DND-41 (cell line): ENCODE measurements around the gene KCTD11.

ENCODE experiments used
- EZH2 ChIP-seq: IDR thresholded peaks from 3 replicates; pipeline ENCODE4 v1.6.1; 2012; ENCODE audit warnings: borderline replicate concordance, low read depth, mild to moderate bottlenecking, moderate library complexity, low read length, inconsistent platforms; ENCODE audit not compliant: severe bottlenecking
- TF ChIP-seq, protein P1 (sequence below): IDR thresholded peaks from 2 replicates; pipeline ENCODE4 v1.5.1; 2012; ENCODE audit warnings: borderline replicate concordance, low read length, moderate library complexity, mild to moderate bottlenecking; ENCODE audit not compliant: poor library complexity, severe bottlenecking; ENCODE audit errors: extremely low read depth

DNA sequence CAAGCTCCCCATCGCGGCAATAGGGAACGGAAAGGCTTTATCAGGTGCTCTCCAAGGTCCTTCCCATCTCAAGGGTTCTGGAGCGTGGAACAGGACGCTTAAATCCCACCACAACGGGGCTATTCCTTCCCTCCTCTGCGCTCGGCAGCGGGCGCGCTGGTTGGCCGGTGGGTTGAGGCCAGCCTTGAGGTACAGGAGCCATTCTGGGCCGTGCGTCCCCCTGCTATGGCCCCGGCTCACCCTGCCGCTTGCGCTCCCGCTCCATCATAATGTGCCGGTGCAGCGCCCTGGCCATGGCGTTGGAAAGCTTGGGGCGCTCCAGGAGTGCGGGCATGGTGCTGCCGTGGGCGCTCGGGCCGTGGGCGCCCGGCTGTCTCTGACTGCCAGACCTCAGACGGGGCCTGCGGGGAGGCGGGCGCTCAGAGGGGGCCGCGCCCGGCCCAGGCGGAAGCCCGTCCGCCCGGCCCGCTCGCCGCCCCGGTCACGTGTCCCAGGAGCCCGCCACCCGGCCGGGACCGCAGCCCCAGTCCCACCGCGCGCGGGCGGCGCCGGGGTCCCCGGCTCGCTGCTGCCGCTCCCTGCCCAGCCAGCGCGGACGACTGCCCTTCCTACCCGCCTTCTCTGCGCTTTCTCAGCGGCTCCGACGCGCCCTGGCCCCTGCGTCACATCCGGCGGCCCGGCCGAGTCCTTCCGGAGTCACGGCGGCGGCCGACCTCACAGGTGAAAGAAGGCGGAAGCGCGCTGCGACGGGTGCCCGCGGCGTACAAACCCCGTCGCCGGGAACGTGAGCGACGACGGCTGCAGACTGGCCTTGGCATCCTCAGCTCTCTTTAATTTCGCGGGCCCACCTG lies 37.0 kb upstream of the KCTD11 start, which contains the start of gene GPS2:
- TF ChIP-seq EZH2 = no peak
- TF ChIP-seq, protein P1, sequence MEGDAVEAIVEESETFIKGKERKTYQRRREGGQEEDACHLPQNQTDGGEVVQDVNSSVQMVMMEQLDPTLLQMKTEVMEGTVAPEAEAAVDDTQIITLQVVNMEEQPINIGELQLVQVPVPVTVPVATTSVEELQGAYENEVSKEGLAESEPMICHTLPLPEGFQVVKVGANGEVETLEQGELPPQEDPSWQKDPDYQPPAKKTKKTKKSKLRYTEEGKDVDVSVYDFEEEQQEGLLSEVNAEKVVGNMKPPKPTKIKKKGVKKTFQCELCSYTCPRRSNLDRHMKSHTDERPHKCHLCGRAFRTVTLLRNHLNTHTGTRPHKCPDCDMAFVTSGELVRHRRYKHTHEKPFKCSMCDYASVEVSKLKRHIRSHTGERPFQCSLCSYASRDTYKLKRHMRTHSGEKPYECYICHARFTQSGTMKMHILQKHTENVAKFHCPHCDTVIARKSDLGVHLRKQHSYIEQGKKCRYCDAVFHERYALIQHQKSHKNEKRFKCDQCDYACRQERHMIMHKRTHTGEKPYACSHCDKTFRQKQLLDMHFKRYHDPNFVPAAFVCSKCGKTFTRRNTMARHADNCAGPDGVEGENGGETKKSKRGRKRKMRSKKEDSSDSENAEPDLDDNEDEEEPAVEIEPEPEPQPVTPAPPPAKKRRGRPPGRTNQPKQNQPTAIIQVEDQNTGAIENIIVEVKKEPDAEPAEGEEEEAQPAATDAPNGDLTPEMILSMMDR = no peak
